Measurements from ENCODE around the gene LRRC55.

Gene LRRC55

GRCh38 chr11:57230791-57231538, 49.2 kb downstream of the LRRC55 start:
- H3K4me2 ChIP-seq (ENCODE audit: low read depth, low read length) = no peak overlapping the region
- H3K4me3 ChIP-seq (ENCODE audit: low read length) = no peak overlapping the region
- H3K9me2 ChIP-seq (replicated peaks; ENCODE audit: insufficient read depth, low read length) = no peaks in the 10 kb centered on the region
- H3K27ac ChIP-seq (ENCODE audit: low read length) = no peak overlapping the region
- no peaks in the 10 kb centered on the region for H3K79me2 ChIP-seq (ENCODE audit: low read length)
- H3K36me3 ChIP-seq (replicated peaks; ENCODE audit: insufficient read depth, low read length) = no peaks in the 10 kb centered on the region
- no peaks in the 10 kb centered on the region for H3F3A ChIP-seq (ENCODE audit: insufficient read depth, low read length)
- H3K9me3 ChIP-seq (replicated peaks; ENCODE audit: insufficient read depth, low read length) = no peaks in the 10 kb centered on the region
- H4K20me1 ChIP-seq (ENCODE audit: insufficient read depth, low read length) = no peaks in the 10 kb centered on the region
- no peaks in the 10 kb centered on the region for H3K4me1 ChIP-seq (ENCODE audit: low read length)
- TF ChIP-seq EZH2phosphoT487 (IDR thresholded peaks at IDR 0.05; ENCODE audit: low read length) = no peak
- no peak for TF ChIP-seq EZH2 (optimal IDR thresholded peaks at IDR 0.05; ENCODE audit: low read depth, low read length)
- TF ChIP-seq CTCF (IDR thresholded peaks at IDR 0.05; ENCODE audit: low read length) = no peak
- no peaks in the 10 kb centered on the region for H3K27me3 ChIP-seq (replicated peaks; ENCODE audit: insufficient read depth, low read length)
- no peak overlapping the region for H2AFZ ChIP-seq (ENCODE audit: low read length)
- no peak overlapping the region for H3K9ac ChIP-seq (ENCODE audit: low read length)
- DNase-seq = no peak

- Histone ChIP-seq H3K27me3 (replicated peaks; ENCODE audit: insufficient read depth, low read length) (no peaks in the 10 kb centered on the region), H3K4me3 (ENCODE audit: low read length) (no peak overlapping the region), H2AFZ (ENCODE audit: low read length) (no peak overlapping the region), H3K79me2 (ENCODE audit: low read length) (no peaks in the 10 kb centered on the region), H3F3A (ENCODE audit: insufficient read depth, low read length) (no peaks in the 10 kb centered on the region), H3K27ac (ENCODE audit: low read length) (no peak overlapping the region), H3K9ac (ENCODE audit: low read length) (no peak overlapping the region), H3K36me3 (replicated peaks; ENCODE audit: insufficient read depth, low read length) (no peaks in the 10 kb centered on the region), H3K4me1 (ENCODE audit: low read length) (no peaks in the 10 kb centered on the region), H3K4me2 (ENCODE audit: low read depth, low read length) (no peak overlapping the region), H3K9me3 (replicated peaks; ENCODE audit: insufficient read depth, low read length) (no peaks in the 10 kb centered on the region), H3K9me2 (replicated peaks; ENCODE audit: insufficient read depth, low read length) (no peaks in the 10 kb centered on the region), H4K20me1 (ENCODE audit: insufficient read depth, low read length) (no peaks in the 10 kb centered on the region)
- DNase-seq = no peak
- TF ChIP-seq EZH2phosphoT487 (IDR thresholded peaks at IDR 0.05; ENCODE audit: low read length) = no peak
- no peak for TF ChIP-seq EZH2 (optimal IDR thresholded peaks at IDR 0.05; ENCODE audit: low read depth, low read length)
- TF ChIP-seq CTCF (IDR thresholded peaks at IDR 0.05; ENCODE audit: low read length) = no peak
Measured at GRCh38 chr11:57231539-57232253, 49.9 kb downstream of the LRRC55 start.

- Histone ChIP-seq H3K79me2 (ENCODE audit: low read length) (no peaks in the 10 kb centered on the region), H4K20me1 (ENCODE audit: insufficient read depth, low read length) (no peaks in the 10 kb centered on the region), H3K4me2 (ENCODE audit: low read depth, low read length) (no peak overlapping the region), H3F3A (ENCODE audit: insufficient read depth, low read length) (no peaks in the 10 kb centered on the region), H3K36me3 (replicated peaks; ENCODE audit: insufficient read depth, low read length) (no peaks in the 10 kb centered on the region), H3K9me2 (replicated peaks; ENCODE audit: insufficient read depth, low read length) (no peaks in the 10 kb centered on the region), H3K4me3 (ENCODE audit: low read length) (no peak overlapping the region), H3K9me3 (replicated peaks; ENCODE audit: insufficient read depth, low read length) (no peaks in the 10 kb centered on the region), H3K27ac (ENCODE audit: low read length) (no peak overlapping the region), H3K4me1 (ENCODE audit: low read length) (no peaks in the 10 kb centered on the region), H3K27me3 (replicated peaks; ENCODE audit: insufficient read depth, low read length) (no peaks in the 10 kb centered on the region), H3K9ac (ENCODE audit: low read length) (no peak overlapping the region), H2AFZ (ENCODE audit: low read length) (no peak overlapping the region)
- TF ChIP-seq CTCF (IDR thresholded peaks at IDR 0.05; ENCODE audit: low read length) (no peak), EZH2 (optimal IDR thresholded peaks at IDR 0.05; ENCODE audit: low read depth, low read length) (no peak), EZH2phosphoT487 (IDR thresholded peaks at IDR 0.05; ENCODE audit: low read length) (no peak)
- DNase-seq = no peak
Measured at GRCh38 chr11:57233702-57234101, 51.9 kb downstream of the LRRC55 start.

All from MM.1S (cell line).